Left colon (tissue), 2 donors: ENCODE results near the gene NUDCD3. TPM values are rescaled to one million over a fixed set of nuclear protein-coding genes. Genes with fewer than 3 reads are reported as not detected.

ENCODE experiments used
- ATAC-seq: fragments of 200-7000 bp; cut with Tn5 transposase; one replicate; pipeline ENCODE4 v1.9.1; 2020; ENCODE audit warnings: mild to moderate bottlenecking, moderate library complexity
- DNase-seq, 2 donors: peaks; one replicate each; pipeline ENCODE4 v3.0.0-alpha.2; 2020
- intact Hi-C, 2 donors: fragments of 100-400 bp; cut with DNase I in 1 of 2; cut with micrococcal nuclease in 1 of 2; formaldehyde crosslinking; loops; one replicate each; pipeline versions ENCODE4 v1.11.2 to v1.14.0; 2022; cut with DNase I, micrococcal nuclease
- total RNA-seq, 2 donors: library from RNA; stranded (reverse); fragmentation: NEBNext Ultra II Directional; extraction: Animal tissue kit (Norgen Biotek cat#: 25700); gene quantifications; one replicate each; pipeline ENCODE4 v1.2.1, GENCODE V29; 2021
- donor health status: DM: no; HTN: no; CAD: no.
- donor health status: DM: yes; HTN: yes; CAD: no.

The NUDCD3 gene
- total RNA-seq, 2 donors from 2014 or later: 66.3 to 72.4 TPM

DNA sequence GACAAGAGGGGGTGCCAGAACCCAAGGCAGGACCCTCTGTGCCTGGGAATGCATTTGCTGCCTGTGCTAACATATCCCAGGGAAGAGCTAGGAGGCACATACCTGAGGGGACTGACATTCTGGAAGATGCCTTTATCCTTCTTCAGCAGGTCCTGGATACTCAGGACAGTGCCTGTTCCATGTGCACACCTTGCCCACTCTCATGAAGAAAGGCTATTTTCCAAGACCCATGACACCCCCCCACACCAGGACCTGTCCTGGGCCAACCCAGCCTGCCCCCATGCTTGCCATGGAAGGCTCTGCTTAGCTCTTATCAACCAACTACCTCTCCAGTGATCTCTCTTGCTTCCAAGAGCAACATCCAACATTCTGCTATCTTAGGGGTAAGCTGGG is 97.8 kb downstream of the NUDCD3 start:
- no peak for ATAC-seq
- peak in 1 of 2 donors; percentile 5 for DNase-seq
- intact Hi-C loops: no loop called here

DNA sequence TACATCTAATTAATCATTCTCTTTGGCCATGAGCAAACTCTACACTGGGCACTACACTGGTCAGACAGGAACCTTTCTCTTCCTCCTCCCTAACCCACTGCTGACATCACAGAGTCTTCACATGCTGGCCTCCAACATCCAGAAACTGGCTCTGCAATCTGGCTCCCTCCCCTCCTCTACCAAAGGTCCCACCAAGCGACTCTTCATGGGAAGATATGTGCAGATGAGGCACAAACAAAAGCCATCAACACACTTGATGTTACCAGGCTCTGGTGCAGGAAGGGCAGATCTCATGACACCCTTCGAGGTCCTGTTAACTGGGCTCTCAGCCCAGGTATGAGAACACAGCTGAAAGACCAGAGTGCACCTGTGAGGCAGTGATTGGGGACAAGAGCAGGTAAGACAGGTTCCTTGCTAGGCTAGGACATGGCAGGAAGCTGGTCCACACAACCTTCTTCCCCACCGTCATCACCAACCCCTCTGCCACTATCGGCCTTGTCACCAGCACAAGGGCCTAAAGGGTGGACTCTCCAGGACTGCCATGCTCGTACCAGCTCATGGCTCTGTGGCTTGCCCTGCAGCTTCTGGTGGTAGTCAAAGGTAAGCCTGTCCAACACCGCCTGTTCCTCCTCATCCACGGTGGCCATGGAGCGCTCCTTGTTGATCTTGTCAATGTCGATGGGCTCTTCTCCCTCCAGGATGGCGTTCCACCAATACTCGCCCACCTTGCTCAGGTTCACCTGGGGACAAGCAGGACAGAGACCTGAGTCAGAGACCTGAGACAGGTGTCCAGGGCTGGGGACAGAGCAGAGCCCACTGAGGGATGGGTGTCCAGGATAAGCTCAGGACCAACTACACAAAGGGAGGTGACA is 98.5 kb downstream of the NUDCD3 start:
- DNase-seq: peak in 1 of 2 donors; percentile 19
- ATAC-seq: no peak
- intact Hi-C loops: no loop called here

DNA sequence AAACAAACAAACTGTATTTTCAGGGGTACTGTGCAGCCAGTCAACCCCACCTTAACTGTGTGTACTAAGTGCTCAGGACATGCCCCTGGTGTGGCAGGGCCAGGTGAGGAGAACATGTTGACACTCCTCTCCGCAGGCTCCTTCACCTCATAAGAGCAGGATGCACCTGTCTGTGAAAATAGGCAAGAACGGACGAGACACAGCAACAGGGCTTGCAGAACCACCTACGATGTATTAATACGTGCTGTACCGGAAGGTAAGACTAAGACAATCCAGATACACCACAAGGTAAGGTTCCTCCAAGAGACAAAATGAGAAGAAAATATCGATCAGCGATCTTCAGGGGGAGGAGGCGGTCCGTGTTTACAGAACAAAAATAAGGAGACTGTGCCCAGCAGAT is 99.3 kb downstream of the NUDCD3 start:
- DNase-seq (no peak), ATAC-seq (no peak)
- intact Hi-C loops: no loop called here

DNA sequence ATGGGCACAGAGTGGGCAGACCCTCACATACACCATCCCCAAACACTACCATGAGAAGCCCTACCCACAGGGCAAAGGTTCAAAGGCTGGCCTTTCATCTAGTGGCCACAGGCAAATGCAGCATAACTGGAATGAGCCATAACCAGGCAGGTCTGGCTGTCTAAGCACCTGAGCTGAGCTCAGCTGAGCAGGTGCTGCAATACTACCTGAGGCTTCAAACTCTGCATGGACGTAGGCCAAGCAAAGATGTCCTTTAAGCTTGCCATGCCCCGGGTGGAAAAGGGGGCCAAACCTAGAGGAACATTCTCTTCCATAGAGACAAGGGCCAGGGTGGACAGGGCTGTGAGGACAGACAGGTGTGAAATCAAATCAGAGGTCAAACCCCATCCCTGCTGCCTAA is 99.8 kb downstream of the NUDCD3 start:
- intact Hi-C loops: no loop called here
- no peak for ATAC-seq
- peak in 1 of 2 donors; percentile 7 for DNase-seq

DNA sequence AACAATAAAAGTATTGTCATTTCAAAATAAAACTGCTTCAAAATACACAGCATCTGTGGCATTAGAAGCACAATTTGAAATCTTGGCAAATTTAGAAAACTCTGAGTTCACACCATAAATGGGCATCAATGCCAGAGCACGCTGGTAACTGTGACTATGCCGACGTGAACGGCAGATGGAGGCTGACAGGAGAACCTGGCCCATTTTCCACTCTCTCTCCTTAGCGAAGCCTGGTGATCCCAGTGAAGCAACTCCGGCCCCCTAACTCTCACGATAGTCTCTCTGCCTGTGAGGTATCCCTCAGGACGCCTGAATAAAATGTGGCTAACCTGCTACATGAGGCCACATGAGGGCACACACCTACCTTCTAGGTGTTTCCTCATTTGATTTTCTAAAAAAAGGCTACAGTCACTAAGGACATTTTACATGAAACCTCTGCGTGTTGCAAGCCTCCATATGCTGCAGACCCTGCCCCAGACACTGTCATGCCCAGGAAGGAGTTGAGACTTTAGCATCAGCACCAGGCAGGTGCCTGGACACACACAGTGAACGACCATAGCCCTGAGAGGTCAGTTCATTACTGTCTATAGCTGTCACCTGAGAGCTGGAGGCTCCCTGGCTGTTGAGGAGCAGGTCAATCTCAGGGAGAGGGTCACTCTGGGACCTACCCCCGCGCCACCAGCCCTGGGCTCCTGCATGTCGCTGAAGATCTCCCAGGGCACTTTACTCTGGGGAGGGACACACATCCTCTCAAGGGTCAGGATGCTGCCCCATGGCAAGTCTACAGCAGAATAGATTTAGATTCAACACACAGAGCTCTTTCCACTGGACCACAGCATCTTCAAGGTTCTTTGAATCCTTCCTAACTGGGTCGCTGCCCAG is 102.1 kb downstream of the NUDCD3 start:
- peak in 1 of 2 donors; percentile 10 for DNase-seq
- no peak for ATAC-seq
- intact Hi-C loops: no loop called here

DNA sequence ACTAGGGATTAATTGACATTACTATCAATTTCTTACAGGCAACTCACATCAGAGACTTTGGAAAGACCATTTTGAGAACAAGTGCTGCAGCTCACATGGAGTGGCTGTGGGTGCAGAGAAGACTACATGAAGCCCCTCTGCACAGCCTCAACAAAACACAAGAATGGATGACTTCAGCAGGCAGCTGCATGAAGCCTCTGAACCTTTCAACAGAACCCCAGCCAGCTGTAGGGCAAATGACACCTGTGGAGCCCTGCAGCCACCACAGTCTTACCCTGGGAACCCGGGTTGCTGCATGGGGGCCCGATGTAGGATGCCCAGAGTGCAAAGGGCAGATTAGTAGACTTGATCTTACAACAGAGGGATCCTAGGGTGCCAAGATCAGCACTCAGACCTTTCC is 103.1 kb downstream of the NUDCD3 start:
- ATAC-seq (no peak), DNase-seq (peak in 1 of 2 donors; percentile 5)
- intact Hi-C loops: no loop called here

DNA sequence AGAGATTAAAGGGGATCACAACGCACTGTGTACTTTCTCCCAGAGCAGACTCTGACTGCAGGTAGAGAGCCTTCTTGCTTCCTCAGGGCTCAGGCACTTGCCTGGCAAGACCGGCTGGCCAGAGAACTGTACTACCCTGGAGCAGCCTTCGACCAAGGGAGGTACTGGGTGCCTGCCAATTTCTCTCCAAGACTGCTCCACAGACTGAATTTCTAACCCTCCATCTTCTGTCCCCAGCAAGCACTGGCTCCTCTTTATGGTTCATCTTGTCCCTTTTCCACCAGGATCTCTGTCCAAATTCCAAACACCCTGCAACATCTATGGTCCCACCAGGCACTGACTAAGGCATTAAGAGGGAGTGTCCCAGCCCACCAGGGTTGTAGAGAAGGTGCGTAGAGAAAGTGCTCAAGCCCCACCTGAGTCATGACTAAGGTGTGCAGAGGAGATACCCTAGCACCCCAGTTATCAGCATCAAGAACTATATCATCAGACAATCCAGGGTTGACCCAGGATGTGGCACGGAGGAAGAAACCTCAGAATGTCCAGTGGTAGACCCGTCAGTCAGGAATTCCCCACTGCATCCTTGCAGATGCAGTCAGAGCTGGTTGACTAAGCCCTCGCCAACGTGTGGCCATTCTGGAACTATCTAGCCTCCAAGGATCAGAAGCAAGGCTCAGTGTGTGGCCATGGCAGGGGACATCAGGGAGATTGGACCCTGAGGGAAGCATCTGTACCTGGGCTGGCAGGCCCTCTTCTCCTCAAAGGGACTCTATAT is 104.1 kb downstream of the NUDCD3 start:
- ATAC-seq (no peak), DNase-seq (peak in 1 of 2 donors; percentile 8)
- intact Hi-C loops: no loop called here

DNA sequence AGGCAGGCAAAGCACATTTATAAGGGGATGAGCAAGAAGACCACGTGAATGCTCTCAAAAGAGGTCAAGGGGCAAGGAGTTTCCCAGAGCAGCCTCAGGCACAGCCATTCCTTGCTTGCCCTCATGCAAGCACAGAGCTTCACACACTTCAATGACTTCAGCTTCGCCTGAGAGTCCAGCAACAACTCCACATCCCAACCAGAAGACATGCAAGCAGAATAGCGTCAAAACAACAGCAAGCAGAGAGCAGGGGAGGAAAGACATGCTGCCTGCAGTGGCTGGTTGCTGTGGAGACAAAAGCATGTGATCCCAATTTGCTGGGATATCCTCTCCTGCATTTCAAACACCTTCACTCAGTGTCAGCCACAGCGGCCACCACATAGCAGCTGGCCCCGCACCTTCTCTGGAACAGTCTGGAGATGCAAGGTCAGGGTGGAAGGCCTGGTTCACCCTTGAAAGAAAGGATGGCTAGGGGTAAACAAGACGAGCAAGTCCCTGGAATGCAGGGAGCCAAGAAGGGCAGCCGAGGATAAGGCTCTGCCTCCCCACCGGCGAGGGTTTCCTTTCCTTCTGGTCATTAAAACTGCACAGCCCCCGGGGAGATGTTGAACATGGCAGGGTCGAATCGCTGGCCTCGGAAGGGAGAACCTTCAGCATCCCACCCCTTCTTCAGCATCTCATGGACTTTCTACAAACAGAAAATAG is 104.9 kb downstream of the NUDCD3 start:
- ATAC-seq (no peak), DNase-seq (peak in 1 of 2 donors; percentile 10)
- intact Hi-C loops: no loop called here

DNA sequence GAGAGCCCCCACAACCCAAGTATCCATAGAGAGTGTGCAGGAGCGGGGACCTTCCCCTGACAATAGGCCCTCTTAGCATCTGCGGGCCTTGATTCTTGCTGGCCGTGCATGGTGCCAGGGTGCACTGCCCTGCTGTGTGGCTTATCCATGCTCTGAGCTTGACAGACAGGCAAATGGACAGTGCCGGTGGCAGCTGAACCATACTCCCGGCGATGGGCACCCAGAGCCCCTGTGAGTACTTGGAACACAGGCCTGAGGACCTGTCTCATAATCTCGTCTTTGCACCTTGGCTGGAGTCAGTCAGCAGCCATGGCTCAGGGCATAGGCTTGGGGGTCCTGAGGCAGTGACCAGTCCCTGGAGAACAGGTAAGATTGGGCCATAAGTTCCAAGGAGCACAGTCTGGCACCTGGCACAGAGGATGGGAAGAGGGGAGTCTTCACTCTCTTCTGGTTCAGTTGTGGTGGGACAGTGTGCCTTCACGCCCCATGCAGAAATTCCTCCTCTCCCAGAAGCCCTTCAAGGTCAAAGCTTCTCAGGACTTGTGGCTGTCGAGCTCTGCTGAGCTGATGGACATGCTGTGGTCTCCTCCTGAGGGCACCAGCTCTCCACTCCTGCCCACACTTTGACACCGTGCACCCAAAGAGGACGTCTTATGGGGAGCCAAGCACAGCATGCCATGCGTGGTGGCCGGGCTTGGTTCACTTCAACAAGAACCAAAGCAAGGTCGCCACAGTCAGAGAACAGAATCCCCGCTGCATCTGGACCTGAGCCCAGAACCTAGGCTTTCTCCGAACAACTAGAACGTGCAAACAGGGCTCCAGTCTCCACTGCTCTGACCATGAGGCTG is 105.6 kb downstream of the NUDCD3 start:
- ATAC-seq (no peak), DNase-seq (peak in 1 of 2 donors; percentile 17)
- intact Hi-C loops: no loop called here

DNA sequence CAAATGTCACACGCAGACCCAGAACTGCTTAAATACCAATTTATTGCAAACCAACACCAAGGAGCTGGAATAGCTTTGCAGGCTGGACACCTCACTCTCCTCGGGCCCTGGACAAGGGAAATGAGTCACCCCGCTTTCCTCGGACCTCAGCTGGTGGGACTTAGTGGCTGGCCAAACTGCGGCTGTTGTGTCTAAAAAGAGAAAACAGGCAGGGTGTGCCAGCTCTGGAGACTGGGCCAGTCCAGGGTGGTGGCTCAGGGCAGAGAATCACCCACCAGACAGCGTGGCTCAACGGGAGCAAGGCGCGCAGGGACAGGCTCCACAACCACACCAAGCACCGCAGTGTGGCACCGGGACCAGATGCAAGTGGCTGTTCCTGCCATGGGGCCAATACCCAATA is 106.9 kb downstream of the NUDCD3 start:
- DNase-seq (peak in 1 of 2 donors; percentile 19), ATAC-seq (no peak)
- intact Hi-C loops: no loop called here

DNA sequence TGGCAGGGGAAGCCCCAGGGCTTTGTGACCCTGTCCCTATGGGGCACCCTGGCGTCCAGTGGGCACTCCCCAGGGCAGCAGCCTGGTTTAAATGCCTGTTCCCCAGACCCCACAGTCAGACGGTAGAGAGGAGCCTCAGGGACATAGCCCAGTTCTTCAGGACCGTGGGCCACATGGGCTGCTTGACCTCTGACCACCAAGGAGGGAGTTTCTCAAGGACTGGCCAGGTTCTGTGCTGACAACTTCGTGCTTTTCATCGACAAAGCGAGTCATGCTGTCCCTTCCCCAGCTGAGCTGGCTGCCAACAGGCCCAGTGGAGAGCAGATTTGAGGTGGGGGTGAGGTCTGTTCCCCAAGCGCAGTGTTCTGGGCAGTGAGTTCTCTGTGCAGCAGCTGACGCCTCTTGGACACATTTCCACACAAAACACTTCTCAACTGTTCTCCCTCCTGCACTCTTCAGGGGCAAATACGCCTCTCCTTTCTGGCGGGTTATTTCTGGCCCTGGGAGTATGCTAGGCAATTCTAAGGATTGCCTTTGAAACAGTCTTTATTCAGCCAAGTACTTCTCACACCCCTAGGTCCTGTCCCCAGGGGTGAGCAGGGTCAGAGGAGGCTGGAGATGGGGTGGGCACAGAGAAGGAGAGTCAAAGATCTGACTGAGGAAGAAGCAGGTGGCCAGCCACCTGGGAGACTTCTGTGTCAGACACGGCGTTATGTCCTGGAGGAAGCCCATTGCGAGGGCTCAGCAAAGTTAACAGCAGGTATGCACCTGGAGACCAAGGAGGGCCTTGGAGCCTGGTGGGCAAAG is 107.8 kb downstream of the NUDCD3 start:
- ATAC-seq (no peak), DNase-seq (peak in 1 of 2 donors; percentile 17)

DNA sequence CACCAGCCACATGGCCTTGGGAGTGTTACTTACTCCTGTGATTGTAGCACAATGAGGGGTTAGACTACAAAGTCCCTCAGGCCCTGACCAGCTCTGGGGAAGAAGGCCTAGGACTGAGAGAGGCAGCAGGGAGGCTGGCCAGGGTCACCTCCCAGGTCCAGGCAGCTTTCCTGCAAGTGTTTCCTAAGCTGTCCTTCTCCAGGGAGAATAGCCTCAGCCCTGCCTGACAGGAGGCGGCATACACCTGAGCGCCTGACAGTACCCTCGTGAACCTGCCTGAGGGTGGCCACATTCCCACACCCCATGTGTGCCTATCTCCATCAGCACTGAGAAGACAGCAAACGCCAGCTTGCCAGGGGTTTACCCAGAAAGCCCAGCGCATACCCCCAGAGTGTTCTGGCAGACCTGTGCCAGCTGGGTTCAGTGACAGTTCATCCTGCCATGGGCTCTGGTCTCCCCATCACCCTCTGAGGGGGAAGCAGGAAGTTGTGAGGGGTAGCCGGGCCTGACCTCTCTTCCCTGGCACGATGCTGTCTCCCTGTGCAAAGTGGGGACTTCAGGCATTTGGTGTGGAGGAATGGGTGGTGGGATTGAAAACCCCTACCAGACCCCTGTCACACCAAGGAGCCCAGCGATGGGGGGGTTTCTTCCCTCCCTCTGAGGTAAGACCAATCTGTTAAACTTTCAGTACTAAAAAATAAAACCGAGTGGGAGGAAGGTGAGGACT is 108.8 kb downstream of the NUDCD3 start:
- intact Hi-C loops: no loop called here
- ATAC-seq: no peak
- DNase-seq: peak in 1 of 2 donors; percentile 18

More for the DNA sequence above, 107.8 kb downstream of the NUDCD3 start:
- intact Hi-C loops: no loop called here

DNA sequence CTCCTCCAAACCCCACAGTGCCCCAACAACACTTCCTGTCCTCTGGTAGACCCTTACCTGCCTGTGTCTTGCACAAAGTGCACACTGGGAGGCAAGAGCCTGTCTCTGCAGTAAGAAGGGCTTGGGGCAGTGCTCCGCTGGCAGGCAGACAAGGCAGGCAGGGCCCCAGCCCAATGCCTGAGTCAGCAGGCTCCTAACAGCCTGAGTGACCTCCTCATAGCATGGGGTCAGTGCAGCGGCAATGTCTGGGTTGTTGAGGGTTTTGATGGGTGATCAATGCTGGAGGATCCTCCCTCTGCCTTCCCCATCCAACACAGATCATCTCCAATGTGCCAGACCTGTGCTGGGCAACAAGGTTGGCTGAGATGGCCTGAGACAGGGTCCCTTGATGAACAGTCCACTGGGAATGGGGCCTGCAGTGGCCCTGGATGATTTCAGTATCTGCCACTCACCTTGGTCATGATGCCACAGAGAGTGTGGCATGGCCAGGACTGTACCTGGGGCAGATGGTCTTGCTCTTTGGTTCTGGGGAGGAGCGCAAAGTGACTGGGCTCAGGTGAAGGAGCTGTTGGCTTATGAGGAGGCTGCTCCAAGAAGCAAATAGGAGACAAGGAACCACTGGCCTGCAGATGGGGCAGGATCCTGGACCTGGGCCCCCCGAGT is 109.5 kb downstream of the NUDCD3 start:
- DNase-seq: peak in 1 of 2 donors; percentile 5
- intact Hi-C loops: no loop called here
- ATAC-seq: no peak

DNA sequence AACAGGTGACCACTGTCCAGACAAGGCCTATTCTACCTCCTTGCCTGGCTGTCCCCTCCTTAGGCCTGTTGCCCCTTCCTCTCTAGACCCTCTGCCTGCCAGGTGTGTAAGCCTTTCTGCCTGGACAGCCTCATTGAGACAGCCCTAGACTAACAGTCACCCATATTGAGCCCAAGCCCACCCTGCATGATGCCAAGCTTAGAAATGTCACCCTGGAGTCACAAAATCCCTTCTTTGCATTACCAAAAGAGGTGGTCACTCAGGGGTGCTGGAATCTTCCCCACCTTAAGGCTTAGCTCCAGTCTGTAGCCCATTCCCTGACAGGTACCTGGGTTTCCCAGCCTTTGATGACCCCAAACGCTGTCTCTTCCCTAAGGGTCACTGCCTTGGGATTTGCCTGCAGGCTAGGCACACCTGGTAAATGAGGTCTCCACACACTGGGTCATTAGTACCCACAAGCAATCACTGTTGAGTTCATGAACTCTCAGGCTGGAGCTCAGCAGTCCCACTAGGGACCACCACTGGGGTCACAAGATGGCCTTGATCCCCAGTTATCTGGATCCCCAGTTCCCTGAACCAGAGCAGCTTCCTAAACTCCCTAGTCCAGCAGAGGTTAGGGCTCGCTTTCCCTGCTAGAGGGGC is 110.1 kb downstream of the NUDCD3 start:
- ATAC-seq: no peak
- DNase-seq: peak in 1 of 2 donors; percentile 10
- intact Hi-C loops: no loop called here
